Suprapubic skin (tissue), 4 donors: ENCODE measurements around the gene DISC1.
"Not testable (repeated sequence)": the region's sequence is repeated elsewhere in the genome, so short reads cannot be mapped to it uniquely, and the experiment has no call there.

Source experiments
- CTCF ChIP-seq, 2 donors: fragments of 200-600 bp in 1 of 2; fragments of 450-650 bp in 1 of 2; sonication (generic) in 1 of 2; IDR thresholded peaks; one replicate each; pipeline ENCODE4 v1.5.1; 2016 to 2019; ENCODE audit warnings: antibody characterized with exemption in 2 of 2, mild to moderate bottlenecking in 1 of 2, moderate library complexity in 1 of 2
- EP300 ChIP-seq: sonication (generic); formaldehyde crosslinking; IDR thresholded peaks from one replicate; pipeline ENCODE4 v1.6.1; 2017; ENCODE audit warnings: antibody characterized with exemption
- POLR2A ChIP-seq, 2 donors: fragments of 450-650 bp; IDR thresholded peaks; one replicate each; pipeline ENCODE4 v1.6.1; 2017; ENCODE audit warnings: antibody characterized with exemption in 2 of 2, mild to moderate bottlenecking in 2 of 2, moderate library complexity in 2 of 2
- POLR2AphosphoS5 ChIP-seq, 3 donors: sonication (generic); formaldehyde crosslinking; IDR thresholded peaks; one replicate each; pipeline ENCODE4 v1.6.1; 2017; ENCODE audit warnings: antibody characterized with exemption in 3 of 3

GRCh38 chr1:231669864-231670621 lies 43.5 kb downstream of the DISC1 start:
- not testable (repeated sequence) for TF ChIP-seq CTCF (IDR thresholded peaks at IDR 0.05); POLR2AphosphoS5 (IDR thresholded peaks at IDR 0.05); POLR2A (IDR thresholded peaks at IDR 0.05); EP300
